ENCODE data around the gene SEC63. TPM values are rescaled to one million over a fixed set of nuclear protein-coding genes. Genes with fewer than 3 reads are reported as not detected.

Gene SEC63
- total RNA-seq, 1 experiment from 2014 or later, result 97.6 TPM

GRCh38 chr6:107957909-107958688 is at the start of gene SEC63 (continued):
- no peak for TF ChIP-seq ZNF425 (CRISPR knock-in tag; conservative IDR thresholded peaks at IDR 0.05)
- no peak for TF ChIP-seq ESRRA (CRISPR knock-in tag; IDR thresholded peaks at IDR 0.05; ENCODE audit: borderline replicate concordance)
- peak; percentile 80; the same call in 1 of the 2 replicates for TF ChIP-seq ZBTB43 (CRISPR knock-in tag; IDR thresholded peaks at IDR 0.05)
- peak; percentile 82 for TF ChIP-seq SP1 (CRISPR knock-in tag; conservative IDR thresholded peaks at IDR 0.05)
- TF ChIP-seq E2F5 (CRISPR knock-in tag; IDR thresholded peaks at IDR 0.05), result peak; percentile 80; the same call in 1 of the 2 replicates
- TF ChIP-seq GTF2I (CRISPR knock-in tag; conservative IDR thresholded peaks at IDR 0.05), result no peak
- TF ChIP-seq ZNF396 (CRISPR knock-in tag; IDR thresholded peaks at IDR 0.05; ENCODE audit: borderline replicate concordance), result no peak
- peak; percentile 74; the same call in 1 of the 2 replicates for TF ChIP-seq NFE2L1 (CRISPR knock-in tag; IDR thresholded peaks at IDR 0.05)
- TF ChIP-seq ATF2 (CRISPR knock-in tag; IDR thresholded peaks at IDR 0.05; ENCODE audit: borderline replicate concordance, low read depth), result no peak
- no peak for TF ChIP-seq HMGA2 (CRISPR knock-in tag; IDR thresholded peaks at IDR 0.05)
- TF ChIP-seq ATF6 (CRISPR knock-in tag; IDR thresholded peaks at IDR 0.05), result no peak
- TF ChIP-seq ZNF317 (CRISPR knock-in tag; IDR thresholded peaks at IDR 0.05; ENCODE audit: borderline replicate concordance, low read depth), result no peak
- TF ChIP-seq MLX (CRISPR knock-in tag; IDR thresholded peaks at IDR 0.05), result no peak
- TF ChIP-seq PRRX2 (CRISPR knock-in tag; IDR thresholded peaks at IDR 0.05), result no peak
- no peak for TF ChIP-seq TP53 (CRISPR knock-in tag; IDR thresholded peaks at IDR 0.05)
- TF ChIP-seq ZNF416 (CRISPR knock-in tag; IDR thresholded peaks at IDR 0.05), result no peak
- TF ChIP-seq PREB (CRISPR knock-in tag; IDR thresholded peaks at IDR 0.05; ENCODE audit: borderline replicate concordance), result no peak
- TF ChIP-seq TCF7 (CRISPR knock-in tag; IDR thresholded peaks at IDR 0.05; ENCODE audit: low read depth), result peak; percentile 51; the same call in 1 of the 2 replicates
- TF ChIP-seq NR2C2 (CRISPR knock-in tag; IDR thresholded peaks at IDR 0.05), result 0 out of 2 replicates have a peak, but pooled peaks have one; percentile 51
- TF ChIP-seq MYBL2 (CRISPR knock-in tag; IDR thresholded peaks at IDR 0.05), result peak; percentile 77; the same call in 1 of the 2 replicates
- 0 out of 2 replicates have a peak, but pooled peaks have one; percentile 67 for TF ChIP-seq CREM (CRISPR knock-in tag; IDR thresholded peaks at IDR 0.05)
- TF ChIP-seq RELA (CRISPR knock-in tag; IDR thresholded peaks at IDR 0.05; ENCODE audit: borderline replicate concordance), result no peak
- TF ChIP-seq FOXK1 (CRISPR knock-in tag; IDR thresholded peaks at IDR 0.05), result peak; percentile 70
- TF ChIP-seq MAX (CRISPR knock-in tag; IDR thresholded peaks at IDR 0.05), result peak; percentile 80
- TF ChIP-seq HMGXB4 (CRISPR knock-in tag; IDR thresholded peaks at IDR 0.05), result no peak; the same call in 1 of the 2 replicates
- no peak for TF ChIP-seq USF2 (CRISPR knock-in tag; IDR thresholded peaks at IDR 0.05)
